NK-92 treated with Interleukin-12 subunit alpha and Interleukin-12 subunit beta, amount 100 ng/mL, for 24 hours (cell line): ENCODE measurements around the gene TMEM30B.
"Not testable (repeated sequence)": the region's sequence is repeated elsewhere in the genome, so short reads cannot be mapped to it uniquely, and the experiment has no call there.

Experiments
- DNase-seq: peaks from one replicate; lab custom pipeline; 2025; lab: John Stamatoyannopoulos, UW

Gene TMEM30B, protein sequence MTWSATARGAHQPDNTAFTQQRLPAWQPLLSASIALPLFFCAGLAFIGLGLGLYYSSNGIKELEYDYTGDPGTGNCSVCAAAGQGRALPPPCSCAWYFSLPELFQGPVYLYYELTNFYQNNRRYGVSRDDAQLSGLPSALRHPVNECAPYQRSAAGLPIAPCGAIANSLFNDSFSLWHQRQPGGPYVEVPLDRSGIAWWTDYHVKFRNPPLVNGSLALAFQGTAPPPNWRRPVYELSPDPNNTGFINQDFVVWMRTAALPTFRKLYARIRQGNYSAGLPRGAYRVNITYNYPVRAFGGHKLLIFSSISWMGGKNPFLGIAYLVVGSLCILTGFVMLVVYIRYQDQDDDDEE

DNA sequence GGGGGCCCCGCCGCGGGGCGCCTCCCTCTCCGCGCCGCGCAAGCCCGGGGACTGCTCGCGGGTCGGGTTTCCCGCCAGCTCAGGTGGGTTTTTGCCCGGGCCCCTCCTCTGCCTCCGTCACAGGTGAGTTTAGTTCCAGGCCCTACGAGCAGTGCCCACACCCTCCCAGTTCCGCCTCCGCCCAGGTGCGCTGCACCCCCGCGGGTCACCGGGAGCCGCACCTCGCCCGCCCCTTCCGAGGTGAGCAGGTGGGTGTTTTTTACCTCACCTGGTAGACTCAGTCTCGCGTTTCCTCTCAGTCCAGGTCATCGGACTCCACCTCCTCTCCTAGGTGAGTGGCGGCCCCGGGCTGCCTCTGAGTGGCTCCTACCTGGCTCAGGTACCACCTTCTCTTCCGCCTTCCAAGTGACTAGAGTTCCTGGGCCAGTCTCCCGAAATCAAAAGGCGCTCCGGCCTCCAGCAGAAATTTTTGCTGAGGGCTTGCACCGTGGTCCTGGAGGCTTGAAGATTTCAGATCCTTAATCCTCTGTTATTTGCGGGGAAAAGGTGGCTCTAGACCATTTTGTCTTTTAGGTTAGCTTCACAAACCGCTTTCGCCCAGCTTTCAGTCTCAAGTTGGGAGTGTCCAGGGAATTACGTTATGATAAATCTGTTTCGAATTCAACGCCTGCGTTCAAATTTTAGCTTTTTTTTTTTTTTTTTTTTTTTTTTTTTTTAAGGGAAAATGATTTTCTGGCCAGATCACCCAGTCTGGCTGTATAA, at the start of gene TMEM30B:
Gene TMEM30B (minus strand): TSS at position 153 of the 762 bp plus-strand sequence. CDS start 191 bp downstream, outside the sequence.
- no peak for DNase-seq

DNA sequence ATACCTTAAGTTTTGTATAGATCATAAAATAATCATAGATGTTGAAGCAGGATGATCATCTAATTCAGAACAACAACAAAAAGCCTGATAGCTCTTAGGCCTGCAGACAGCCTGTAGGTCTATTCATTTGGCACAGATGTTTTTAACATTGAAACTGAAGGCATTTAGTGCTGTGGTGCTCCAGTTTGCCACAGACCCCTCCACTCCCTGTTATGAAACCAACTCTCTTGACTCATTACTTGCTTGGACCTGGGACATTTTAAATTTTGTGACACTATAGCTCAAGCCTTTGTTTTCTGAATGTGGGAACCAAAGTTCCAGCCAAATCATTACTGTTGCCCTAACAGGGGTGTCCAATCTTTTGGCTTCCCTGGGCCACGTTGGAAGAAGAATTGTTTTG, 49.4 kb upstream of the TMEM30B start:
- no peak for DNase-seq

DNA sequence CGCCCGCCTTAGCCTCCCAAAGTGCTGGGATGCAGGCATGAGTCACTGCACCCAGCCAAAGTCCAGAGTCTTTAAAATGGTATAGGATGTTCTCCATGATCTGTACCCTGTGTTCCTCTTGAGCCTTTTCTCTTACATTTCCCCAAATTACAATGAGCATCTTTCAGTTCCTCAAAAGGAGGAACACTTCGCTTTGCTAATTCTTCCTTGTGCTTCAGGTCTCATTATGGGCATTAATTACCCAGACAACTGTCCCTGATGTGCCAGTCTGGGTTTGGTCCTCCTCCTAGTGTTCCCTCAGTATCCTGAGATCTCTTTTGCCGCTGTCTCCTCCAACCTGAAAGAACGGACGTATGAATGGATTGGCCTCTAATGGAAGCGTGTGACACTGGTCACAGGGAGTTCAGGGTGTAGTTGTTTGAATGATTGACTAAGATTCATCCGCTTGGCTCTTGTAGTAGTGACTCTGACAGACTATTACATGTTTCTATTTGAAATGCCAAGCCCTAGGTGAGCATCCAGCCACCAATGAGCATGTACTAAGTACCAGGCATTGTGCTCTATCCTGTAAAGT, 48.4 kb upstream of the TMEM30B start:
- DNase-seq = no peak

DNA sequence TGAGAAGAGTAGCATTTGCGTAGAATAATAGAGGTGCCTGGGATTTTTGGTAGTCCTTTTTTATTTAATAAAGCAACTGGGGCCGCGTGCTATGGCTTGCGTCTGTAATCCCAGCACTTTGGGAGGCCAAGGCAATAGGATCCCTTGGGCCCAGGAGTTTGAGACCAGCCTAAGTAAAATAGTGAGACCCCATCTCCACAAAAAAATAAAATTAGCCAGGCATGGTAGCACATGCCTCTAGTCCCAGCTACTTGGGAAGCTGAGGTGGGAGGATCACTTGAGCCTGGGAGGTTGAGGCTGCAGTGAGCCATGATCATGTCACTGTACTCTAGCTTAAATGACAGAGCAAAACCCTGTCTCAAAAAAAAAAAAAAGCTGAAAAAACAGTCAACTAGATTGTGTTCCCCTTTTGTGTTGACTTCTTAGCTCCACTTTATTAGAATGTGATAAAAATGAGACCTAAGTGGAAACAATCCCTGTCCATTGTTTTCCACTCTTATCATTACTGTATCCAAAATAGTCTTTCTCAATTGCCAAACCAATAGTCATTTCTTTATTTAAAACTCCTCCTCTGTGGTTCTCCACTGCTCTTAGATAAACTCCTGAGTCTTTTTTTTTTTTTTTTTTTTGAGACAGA, 47.6 kb upstream of the TMEM30B start:
- DNase-seq = no peak

DNA sequence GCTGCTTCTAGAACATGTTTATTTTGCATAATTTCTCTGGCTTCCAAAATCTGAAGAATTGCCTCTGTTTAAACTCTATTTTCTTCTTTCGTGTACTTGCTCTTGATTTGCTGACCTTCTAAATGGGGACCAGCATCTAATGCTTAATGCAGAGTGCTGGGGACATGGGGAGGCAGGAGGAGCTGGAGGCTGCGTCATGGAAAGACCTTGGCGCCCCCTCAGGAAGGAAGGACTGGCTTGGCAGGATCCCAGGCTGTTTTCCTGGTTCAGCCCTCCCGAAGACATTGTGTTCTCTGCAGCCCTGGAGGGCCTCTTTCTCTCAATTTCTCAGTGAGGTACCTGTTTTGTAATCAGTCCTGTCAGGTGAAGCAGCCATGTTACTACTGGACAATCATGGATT, 45.7 kb upstream of the TMEM30B start:
- DNase-seq = no peak

DNA sequence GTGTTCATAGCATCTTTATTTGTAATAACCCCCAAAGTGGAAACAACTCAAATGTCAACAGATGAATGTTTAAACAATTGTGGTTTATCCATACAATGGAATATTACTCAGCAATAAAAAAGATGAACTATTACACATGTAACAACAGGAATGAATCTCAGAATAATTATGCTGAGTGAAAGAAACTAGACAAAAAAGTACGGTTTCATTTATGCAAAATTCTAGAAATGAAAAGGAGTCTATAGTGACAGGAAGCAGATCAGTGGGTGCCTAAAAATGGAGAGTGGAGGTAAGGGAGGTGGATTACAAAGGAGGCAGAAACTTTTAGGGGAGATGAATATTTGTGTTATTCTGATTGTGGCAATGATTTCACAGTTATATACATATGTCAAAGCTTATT, 45.0 kb upstream of the TMEM30B start:
- no peak for DNase-seq

DNA sequence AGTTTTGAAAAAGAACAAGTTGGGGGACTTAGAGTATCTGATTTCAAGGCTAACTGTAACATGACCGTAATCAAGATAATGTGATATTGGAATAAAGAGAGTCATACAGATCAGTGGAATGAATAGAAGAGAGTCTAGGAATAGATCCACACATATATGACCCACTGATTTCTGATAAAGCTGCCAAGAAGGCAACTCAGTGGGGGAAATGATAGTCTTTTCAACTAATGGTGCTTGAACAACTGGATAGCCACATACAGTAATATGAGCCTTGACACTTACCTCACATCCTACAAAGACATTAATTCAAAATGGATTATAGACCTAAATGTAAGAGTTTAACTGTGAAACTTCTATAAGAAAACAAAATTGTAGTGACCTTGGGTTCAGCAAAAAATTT, 44.0 kb upstream of the TMEM30B start:
- DNase-seq = no peak

DNA sequence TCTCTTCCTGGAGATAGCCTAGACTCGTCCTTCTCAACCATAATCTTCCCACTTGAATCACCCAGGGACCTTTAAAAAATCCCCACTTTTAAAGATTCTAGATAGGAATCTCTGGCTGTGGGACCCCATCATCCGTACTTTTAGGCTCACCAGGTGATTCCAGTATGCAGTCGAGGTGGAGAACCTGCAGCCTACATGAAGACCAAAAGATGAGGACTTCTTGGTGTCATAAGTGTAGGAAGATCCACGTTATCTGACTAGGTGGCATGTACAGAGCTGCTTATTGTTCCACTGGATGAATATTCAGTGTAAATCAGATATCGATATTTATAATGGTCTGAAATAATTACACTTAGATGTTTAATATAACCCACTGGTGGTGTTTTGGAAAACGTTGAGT, 42.8 kb upstream of the TMEM30B start:
- no peak for DNase-seq

DNA sequence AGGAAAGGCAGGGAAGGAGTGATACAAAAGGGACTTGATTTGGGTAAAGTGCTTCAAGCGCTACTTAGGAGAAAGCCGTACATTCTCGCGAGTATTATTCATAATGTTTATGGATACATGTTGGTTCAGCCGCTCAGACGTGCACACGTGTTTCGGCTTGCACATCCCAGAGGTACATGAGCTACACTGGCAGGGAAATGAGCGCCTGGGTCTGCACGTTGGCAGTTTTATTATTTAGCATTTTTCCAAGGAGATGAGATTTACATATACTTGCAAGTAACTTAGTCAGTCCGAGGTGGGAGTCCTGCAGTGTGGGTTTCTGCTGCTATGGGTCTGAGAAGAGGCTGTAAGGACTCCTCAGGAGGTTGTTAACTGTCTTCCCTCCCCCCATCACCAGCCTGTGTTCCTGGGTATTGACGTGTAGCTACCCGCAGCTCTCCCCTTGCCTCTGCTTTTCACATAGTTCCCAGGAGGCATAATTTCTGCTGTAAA, 41.7 kb upstream of the TMEM30B start:
- peak; percentile 54 for DNase-seq

DNA sequence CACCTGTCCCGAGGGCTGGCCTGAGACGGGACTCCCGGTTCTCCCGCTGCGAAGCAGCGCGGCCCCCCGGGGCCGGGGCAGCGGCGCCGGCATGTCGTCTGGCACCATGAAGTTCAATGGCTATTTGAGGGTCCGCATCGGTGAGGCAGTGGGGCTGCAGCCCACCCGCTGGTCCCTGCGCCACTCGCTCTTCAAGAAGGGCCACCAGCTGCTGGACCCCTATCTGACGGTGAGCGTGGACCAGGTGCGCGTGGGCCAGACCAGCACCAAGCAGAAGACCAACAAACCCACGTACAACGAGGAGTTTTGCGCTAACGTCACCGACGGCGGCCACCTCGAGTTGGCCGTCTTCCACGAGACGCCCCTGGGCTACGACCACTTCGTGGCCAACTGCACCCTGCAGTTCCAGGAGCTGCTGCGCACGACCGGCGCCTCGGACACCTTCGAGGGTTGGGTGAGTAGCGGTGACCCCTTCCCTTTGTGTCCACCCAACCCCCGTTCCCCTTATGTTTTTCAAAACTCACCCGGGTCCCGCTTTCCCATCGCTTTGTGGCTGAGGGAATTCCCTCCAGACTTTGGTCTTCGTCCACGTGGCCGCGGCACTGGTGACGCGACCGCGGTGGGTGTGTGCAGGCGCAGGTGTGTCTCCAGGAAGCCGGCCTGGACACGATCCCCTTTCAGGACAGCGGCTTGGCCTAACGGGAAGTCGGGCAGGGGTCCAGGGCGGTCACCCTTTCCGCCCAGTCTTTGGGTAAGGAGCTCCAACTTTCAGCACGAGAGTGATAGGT, 41.1 kb upstream of the TMEM30B start:
- peak; percentile 46 for DNase-seq

DNA sequence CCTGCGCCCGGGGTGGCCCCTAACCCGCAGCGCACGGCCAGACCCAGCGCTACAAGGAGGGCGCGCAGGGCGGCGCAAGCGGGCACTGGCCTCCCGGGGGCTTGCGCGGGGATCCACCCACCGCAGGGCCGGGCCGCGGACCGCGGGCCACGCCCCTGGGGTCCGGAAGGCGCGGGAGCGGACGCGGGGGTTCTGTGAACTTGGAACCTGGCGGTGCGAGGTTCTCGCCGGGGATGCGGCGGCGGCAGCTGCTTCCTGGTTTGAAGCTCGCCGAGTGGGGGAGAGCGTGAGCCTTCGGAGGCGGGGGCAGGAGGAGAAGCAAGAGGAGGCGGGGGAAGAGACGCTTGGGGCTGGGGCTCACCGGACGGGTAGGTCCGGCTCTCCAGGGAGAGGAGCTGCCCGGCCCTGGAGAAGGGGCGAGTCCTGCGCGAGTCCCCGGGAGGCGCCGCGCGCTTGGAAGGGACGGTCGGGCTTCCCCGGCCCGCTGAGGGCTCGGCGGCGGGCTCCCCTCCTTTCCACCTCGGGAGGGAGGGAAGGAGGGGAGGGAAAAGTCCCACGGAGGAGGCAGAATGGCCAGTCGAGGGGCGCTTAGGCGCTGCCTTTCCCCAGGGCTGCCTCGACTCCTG, 40.4 kb upstream of the TMEM30B start, which contains the start of gene PRKCH:
Gene PRKCH (plus strand): TSS at position 195 of the 626 bp plus-strand sequence. CDS start 523 bp downstream, outside the sequence.
- DNase-seq = peak; percentile 80

DNA sequence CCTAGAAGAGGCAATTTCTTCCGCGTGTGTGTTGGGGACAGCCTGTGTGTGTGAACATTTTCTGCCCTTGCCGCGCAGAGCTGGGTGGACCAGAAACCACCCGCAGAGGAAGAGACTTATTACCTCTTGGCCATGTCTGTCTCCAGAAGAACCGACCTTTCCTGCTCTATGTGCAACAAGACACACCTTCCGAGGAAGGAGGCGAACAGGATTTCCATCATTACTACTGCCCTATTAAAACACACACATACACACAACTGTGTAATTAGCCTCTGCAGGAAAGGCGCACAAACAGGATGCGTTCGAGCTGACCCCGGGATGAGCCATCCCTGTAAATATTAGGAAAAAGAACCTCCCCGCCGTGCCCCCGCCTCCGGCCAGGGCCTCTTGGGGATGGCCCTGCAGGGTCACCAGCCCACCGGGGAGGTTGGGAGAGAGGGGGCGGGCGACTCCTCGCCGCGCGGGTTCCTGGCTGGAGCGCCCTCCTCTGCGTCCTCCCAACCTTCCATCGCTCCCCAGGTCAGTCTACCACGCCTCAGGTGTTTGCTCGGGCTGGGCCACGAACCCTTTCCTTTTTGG, 39.8 kb upstream of the TMEM30B start:
- DNase-seq = no peak

DNA sequence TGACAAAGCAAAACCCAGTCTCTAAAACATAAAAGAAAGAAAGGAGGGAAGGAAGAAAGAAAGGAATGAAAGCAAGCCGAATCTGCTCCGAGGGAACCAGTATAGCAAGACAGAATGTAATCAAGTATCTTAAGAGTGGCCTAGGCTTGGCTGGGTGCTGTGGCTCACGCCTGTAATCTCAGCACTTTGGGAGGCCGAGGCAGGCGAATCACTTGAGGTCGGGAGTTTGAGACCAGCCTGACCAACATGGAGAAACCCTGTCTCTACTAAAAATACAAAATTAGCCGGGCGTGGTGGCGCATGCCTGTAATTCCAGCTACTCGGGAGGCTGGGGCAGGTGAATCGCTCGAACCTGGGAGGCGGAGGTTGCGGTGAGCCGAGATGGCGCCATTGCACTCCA, 39.0 kb upstream of the TMEM30B start:
- not testable (repeated sequence) for DNase-seq

DNA sequence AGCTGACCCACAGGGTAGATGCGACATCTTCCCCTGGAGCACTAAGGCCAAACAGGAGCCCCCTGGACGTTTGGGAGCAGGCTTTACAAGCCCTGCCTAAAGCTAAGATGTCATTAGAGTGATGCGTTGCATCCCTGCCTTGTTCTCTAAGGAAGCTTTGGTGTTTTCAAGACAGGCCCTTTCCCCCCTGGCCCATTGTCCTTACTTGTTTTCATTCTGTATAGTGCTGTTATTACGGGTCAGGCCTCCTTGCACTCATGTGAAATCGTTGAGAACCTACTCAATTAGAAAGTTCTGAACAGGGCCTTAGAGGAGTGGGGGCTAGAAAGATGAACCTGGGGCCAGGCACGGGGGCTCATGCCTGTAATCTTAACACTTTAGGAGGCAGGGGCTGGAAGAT, 38.6 kb upstream of the TMEM30B start:
- DNase-seq = no peak

DNA sequence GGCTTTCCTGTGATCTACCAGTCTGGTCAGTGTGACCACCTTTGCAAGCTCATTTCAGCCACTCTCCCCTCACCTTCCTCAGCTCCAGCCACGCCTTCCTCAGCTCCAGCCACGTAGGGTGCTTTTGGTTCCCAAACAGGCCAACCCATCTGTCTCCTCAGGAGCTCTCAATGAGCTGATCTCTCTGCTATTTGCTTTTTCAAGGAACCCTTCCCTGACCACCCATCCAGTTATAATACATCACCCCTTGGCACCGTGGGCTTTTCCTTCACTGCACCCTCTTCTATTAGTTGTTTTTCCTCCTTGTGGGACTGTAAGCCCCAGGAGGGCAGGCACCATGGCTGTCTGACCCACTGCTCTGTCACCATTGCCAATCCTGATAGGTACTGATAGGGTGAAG, 37.9 kb upstream of the TMEM30B start:
- DNase-seq = no peak

DNA sequence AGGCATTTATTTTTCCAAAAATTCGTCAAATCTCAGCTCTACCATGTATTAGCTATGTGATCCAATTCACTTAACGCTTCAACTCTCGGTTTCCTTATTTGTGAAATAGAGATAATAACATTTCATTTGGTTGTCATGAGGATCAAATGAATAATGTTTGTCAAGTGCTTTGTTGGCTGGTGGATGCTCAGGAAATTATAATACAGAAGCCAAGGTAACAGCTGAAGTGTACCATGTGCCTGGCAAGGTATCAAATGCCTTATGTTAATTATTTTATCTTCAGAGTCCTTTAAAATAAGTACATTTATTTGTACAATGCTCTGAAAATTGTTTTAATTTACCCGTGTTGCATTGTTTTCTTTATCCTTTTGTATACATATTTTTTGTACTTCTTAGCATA, 34.2 kb upstream of the TMEM30B start:
- DNase-seq = no peak

DNA sequence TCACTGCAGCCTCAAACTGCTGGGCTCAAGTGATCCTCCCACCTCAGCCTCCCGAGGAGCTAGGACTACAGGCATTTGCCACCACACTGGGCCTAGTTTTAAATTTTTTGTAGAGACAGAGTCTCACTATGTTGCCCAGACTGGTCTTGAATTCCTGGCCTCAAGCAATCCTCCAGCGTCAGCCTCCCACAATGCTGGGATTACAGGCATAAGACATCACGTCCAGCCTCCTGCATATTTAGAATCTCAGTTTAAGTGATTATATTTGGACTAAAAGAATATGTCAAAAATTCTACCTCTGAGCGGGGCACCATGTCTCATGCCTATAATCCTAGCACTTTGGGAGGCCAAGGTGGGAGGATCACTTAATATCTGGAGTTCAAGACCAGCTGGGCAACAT, 27.6 kb upstream of the TMEM30B start:
- DNase-seq = not testable (repeated sequence)

DNA sequence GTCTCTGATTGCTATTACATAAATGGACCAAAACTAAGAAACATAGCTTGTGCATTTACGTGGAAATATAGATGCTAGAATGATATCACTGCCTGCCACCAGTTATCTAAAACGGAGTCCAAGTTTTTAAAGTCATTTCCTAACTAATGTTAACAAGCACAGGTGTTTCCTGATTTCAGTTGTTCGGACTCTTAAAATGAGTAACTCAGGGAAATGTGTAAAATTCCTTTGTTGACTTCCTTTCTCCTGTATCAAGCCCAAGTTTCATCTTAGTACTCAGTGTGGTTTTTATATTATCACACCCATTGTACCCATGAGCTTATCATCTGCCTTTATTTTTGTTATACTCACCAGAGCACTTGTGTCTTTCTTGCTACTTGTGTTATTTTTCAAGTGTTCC, 27.1 kb upstream of the TMEM30B start:
- no peak for DNase-seq

DNA sequence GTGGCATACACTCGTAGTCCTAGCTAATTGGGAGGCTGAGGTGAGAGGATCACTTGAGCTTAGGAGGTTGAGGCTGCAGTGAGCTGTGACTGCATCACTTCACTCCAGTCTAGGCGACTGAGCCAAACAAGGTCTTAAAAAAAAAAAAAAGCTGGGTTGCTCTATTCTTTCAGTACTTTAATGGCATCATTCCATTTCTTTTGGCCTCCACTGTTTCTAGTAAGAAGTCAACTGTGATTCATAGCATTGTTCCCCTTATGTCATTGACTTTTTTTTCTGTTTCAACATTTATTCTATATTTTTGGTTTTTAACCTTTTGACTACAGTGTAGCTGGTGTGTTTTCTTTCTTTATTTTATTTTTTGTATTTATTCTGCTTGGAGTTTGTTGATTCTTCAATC, 23.6 kb upstream of the TMEM30B start:
- DNase-seq = no peak

DNA sequence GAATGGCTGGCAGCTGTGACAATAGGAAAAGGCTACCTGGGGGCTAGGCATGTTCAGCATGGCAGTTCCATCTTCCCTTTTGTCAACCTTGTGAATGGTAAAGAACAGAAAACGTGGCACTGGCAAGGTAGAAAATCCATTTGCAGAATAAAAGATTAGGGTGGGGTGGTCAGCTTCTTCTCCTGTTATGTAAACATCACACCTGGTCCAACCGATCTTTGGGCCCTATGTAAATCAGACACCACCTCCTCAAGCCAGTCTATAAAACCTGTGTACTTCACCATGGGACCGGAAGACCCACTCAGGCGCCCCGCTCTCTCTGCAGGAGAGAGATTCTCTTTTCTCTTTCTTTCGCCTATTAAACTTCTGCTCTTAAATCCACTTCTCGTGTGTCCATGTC, 19.6 kb upstream of the TMEM30B start:
- DNase-seq = no peak

DNA sequence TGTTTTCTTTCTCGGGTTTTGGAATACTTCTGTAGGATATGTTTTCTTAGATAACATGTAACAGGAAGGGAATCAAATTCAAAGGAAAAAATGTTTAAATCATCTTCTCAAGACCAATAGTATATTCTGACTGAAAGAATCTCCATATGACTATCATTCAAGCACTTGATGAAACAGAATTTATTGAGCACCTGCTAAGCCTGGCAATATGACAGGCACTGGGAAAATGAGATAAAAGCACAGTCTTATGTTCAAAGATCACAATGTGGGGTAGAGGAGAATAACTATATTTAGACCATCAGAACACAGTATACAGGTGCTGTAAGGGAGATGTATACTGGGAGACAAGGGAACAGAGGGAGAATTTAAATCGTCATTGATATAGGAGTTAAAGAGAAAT, 19.1 kb upstream of the TMEM30B start:
- DNase-seq = no peak
